HG03571 (cell line): ENCODE data around the gene KRT78.

Experiments used
- ATAC-seq: cut with Tn5 transposase; IDR thresholded peaks from one replicate; pipeline ENCODE4 v1.9.1; 2021; ENCODE audit not compliant: unreplicated experiment

KRT78 gene

GRCh38 chr12:52813885-52814709, 34.7 kb downstream of the KRT78 start, which contains the start of gene KRT4:
Gene KRT4 (minus strand): TSS chr12:52814116. CDS start chr12:52814058, 58 bp downstream.
- no peak for ATAC-seq

- ATAC-seq = no peak
These were observed 35.5 kb downstream of the KRT78 start for GRCh38 chr12:52813203-52813819.

GRCh38 chr12:52812749-52813148, 36.0 kb downstream of the KRT78 start:
- no peak for ATAC-seq

- no peak for ATAC-seq
These were observed 36.8 kb downstream of the KRT78 start for GRCh38 chr12:52812073-52812400.

GRCh38 chr12:52811191-52812072, 37.4 kb downstream of the KRT78 start:
- no peak for ATAC-seq

- ATAC-seq = no peak
These were observed 38.2 kb downstream of the KRT78 start for GRCh38 chr12:52810554-52810953.

GRCh38 chr12:52809166-52809565, 39.6 kb downstream of the KRT78 start:
- no peak for ATAC-seq

- ATAC-seq = no peak
These were observed 40.1 kb downstream of the KRT78 start for GRCh38 chr12:52808573-52809160.

GRCh38 chr12:52807544-52808470, 41.0 kb downstream of the KRT78 start:
- no peak for ATAC-seq

- no peak for ATAC-seq
These were observed 41.8 kb downstream of the KRT78 start for GRCh38 chr12:52806821-52807543.

GRCh38 chr12:52806169-52806811, 42.5 kb downstream of the KRT78 start:
- ATAC-seq = no peak

GRCh38 chr12:52805739-52806138, 43.1 kb downstream of the KRT78 start:
- no peak for ATAC-seq

- no peak for ATAC-seq
These were observed 43.8 kb downstream of the KRT78 start for GRCh38 chr12:52805000-52805399.

GRCh38 chr12:52802442-52802841, 46.4 kb downstream of the KRT78 start:
- no peak for ATAC-seq

GRCh38 chr12:52801773-52802172, 47.0 kb downstream of the KRT78 start:
- no peak for ATAC-seq

- ATAC-seq = no peak
These were observed 48.4 kb downstream of the KRT78 start for GRCh38 chr12:52800259-52800917.

GRCh38 chr12:52799505-52800211, 49.1 kb downstream of the KRT78 start:
- no peak for ATAC-seq
